CD8-positive, alpha-beta memory T cell (primary cell): Measurements from ENCODE around the gene ISM2. TPM values are rescaled to one million over a fixed set of nuclear protein-coding genes. Genes with fewer than 3 reads are reported as not detected.

ENCODE experiments used
- CTCF ChIA-PET: fragments of 350-600 bp; sonication (Branson Sonifier 250); formaldehyde crosslinking; loops from one replicate; lab custom pipeline; 2021; ENCODE audit warnings: antibody characterized with exemption; lab: Charles Lee
- POLR2A ChIA-PET: fragments of 350-600 bp; sonication (Branson Sonifier 250); formaldehyde crosslinking; loops from one replicate; lab custom pipeline; 2021; ENCODE audit warnings: antibody characterized with exemption; lab: Charles Lee
- DNase-seq, 5 donors: peaks; one replicate each; pipeline versions ENCODE4 v3.0.0 to v3.0.0-alpha.2; 2020 to 2022; ENCODE audit warnings: mixed read lengths in 1 of 5
- H3K27ac ChIP-seq: one replicate; pipeline ENCODE4 v1.7.0; 2013; ENCODE audit warnings: low read depth, mild to moderate bottlenecking, low read length, moderate library complexity
- H3K27me3 ChIP-seq: 2 replicates; pipeline ENCODE4 v1.7.0; 2013; ENCODE audit warnings: low read length, mild to moderate bottlenecking; ENCODE audit not compliant: insufficient read depth, poor library complexity, severe bottlenecking
- H3K36me3 ChIP-seq: 2 replicates; pipeline ENCODE4 v1.7.0; 2013; ENCODE audit warnings: mild to moderate bottlenecking, low read length, moderate library complexity; ENCODE audit not compliant: insufficient read depth
- H3K4me1 ChIP-seq: 2 replicates; pipeline ENCODE4 v1.7.0; 2013; ENCODE audit warnings: mild to moderate bottlenecking, low read length, moderate library complexity; ENCODE audit not compliant: insufficient read depth
- H3K4me3 ChIP-seq: 2 replicates; pipeline ENCODE4 v1.7.0; 2013; ENCODE audit warnings: mild to moderate bottlenecking, low read length
- H3K9me3 ChIP-seq: 2 replicates; pipeline ENCODE4 v1.7.0; 2013; ENCODE audit warnings: mild to moderate bottlenecking, low read length
- H3K27ac Mint-ChIP-seq, 8 donors: one replicate each; pipeline ENCODE4 v1.8.0; 2020 to 2021; ENCODE audit warnings: mixed read lengths in 8 of 8, mild to moderate bottlenecking in 6 of 8, inconsistent platforms in 3 of 8, moderate library complexity in 3 of 8
- H3K27me3 Mint-ChIP-seq, 2 donors: one replicate each; pipeline ENCODE4 v1.8.0; 2020 to 2021; ENCODE audit warnings: mixed read lengths in 2 of 2, mild to moderate bottlenecking in 1 of 2, moderate library complexity in 1 of 2
- H3K36me3 Mint-ChIP-seq, 3 donors: one replicate each; pipeline ENCODE4 v1.8.0; 2020 to 2021; ENCODE audit warnings: mixed read lengths in 3 of 3, inconsistent platforms in 1 of 3, mild to moderate bottlenecking in 1 of 3
- H3K4me1 Mint-ChIP-seq, 3 donors: one replicate each; pipeline ENCODE4 v1.8.0; 2020 to 2021; ENCODE audit warnings: mixed read lengths in 3 of 3, inconsistent platforms in 1 of 3, mild to moderate bottlenecking in 1 of 3
- H3K4me3 Mint-ChIP-seq, 7 donors: one replicate each; pipeline ENCODE4 v1.8.0; 2020 to 2021; ENCODE audit warnings: mixed read lengths in 7 of 7, mild to moderate bottlenecking in 6 of 7, moderate library complexity in 4 of 7, inconsistent platforms in 2 of 7
- H3K9me3 Mint-ChIP-seq, 5 donors: one replicate each; pipeline ENCODE4 v1.8.0; 2020 to 2022; ENCODE audit warnings: mixed read lengths in 5 of 5, mild to moderate bottlenecking in 3 of 5, moderate library complexity in 2 of 5, inconsistent platforms in 1 of 5
- polyA plus RNA-seq: library from polyadenylated mRNA; unstranded; fragments of 300-500 nt; fragmentation: Illumina TruSeq; gene quantifications from one replicate; pipeline ENCODE4 v1.2.3, GENCODE V29; 2021
- total RNA-seq, 2 experiments: library from RNA; stranded (reverse); gene quantifications; one replicate each; pipeline ENCODE4 v1.2.3, GENCODE V29; 2021

The ISM2 gene
- total and polyA plus RNA-seq, 3 experiments from 2014 or later, result not detected

GRCh38 chr14:77523109-77523508 is 24.5 kb upstream of the ISM2 start:
- no peak for DNase-seq
- Mint-ChIP-seq H3K36me3 (peaks cover 14 to 64% (median 27%) of the 10 kb centered on the region in 3 donors), H3K4me1 (peaks cover 0 to 7% (median 4%) of the 10 kb centered on the region in 3 donors), H3K4me3 (no peak overlapping the region), H3K9me3 (no peaks in the 10 kb centered on the region), H3K27me3 (peaks cover 0 to 1% of the 10 kb centered on the region in 2 donors), H3K27ac (peak overlapping the region in 3 of 8 donors; percentile 11 to 69 (median 30))
- H3K4me3 ChIP-seq, result no peak overlapping the region
- no peaks in the 10 kb centered on the region for H3K4me1 ChIP-seq
- H3K36me3 ChIP-seq, result peaks cover 9% of the 10 kb centered on the region
- CTCF ChIA-PET, result interaction anchor here (0.9 kb wide), 1 partner anchor 27 kb away, joined by 3 read pairs; no protein-coding TSS in a partner anchor
- H3K27me3 ChIP-seq, result no peaks in the 10 kb centered on the region
- H3K27ac ChIP-seq, result no peak overlapping the region
- H3K9me3 ChIP-seq, result no peaks in the 10 kb centered on the region
- POLR2A ChIA-PET, result no interaction called here

DNA sequence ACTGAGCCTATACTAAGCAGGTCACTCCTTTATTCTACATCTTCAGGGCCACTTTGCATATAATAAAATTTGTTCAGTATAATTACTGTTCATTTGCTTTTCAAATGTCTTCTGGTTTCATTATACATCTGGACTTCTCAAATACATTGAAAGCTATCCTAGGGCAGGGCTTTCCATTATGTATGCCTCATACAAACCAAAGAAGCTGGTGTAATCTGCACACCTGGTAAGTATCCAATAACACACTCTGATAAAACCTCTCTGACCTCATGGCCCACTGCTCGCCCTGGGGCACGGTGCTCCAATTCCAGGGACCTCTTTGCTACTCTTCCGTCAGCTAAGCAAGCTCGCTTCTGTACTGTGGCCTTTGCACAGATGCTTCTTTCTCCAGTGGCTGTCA is 21.9 kb upstream of the ISM2 start:
- H3K4me1 ChIP-seq, result no peaks in the 10 kb centered on the region

GRCh38 chr14:77516126-77516525 is 17.5 kb upstream of the ISM2 start:
- no peak overlapping the region for H3K27ac Mint-ChIP-seq
- Histone ChIP-seq H3K4me3 (no peak overlapping the region), H3K4me1 (no peaks in the 10 kb centered on the region), H3K36me3 (peaks cover 27% of the 10 kb centered on the region), H3K27me3 (no peaks in the 10 kb centered on the region), H3K27ac (no peak overlapping the region), H3K9me3 (no peaks in the 10 kb centered on the region)
- peaks cover 0 to 3% of the 10 kb centered on the region in 2 donors for H3K27me3 Mint-ChIP-seq
- DNase-seq, result no peak
- peaks cover 22 to 90% (median 43%) of the 10 kb centered on the region in 3 donors for H3K36me3 Mint-ChIP-seq
- no peak overlapping the region for H3K4me3 Mint-ChIP-seq
- POLR2A ChIA-PET, result no interaction called here
- H3K9me3 Mint-ChIP-seq, result no peaks in the 10 kb centered on the region
- H3K4me1 Mint-ChIP-seq, result no peaks in the 10 kb centered on the region
- CTCF ChIA-PET, result no interaction called here

More for the DNA sequence above, 21.9 kb upstream of the ISM2 start:
- no peak overlapping the region for H3K4me3 ChIP-seq
- ChIA-PET CTCF (no interaction called here), POLR2A (no interaction called here)
- Mint-ChIP-seq H3K4me1 (peaks cover 0 to 4% (median 0%) of the 10 kb centered on the region in 3 donors), H3K9me3 (no peaks in the 10 kb centered on the region), H3K27me3 (peaks cover 0 to 1% of the 10 kb centered on the region in 2 donors), H3K4me3 (no peak overlapping the region), H3K36me3 (peaks cover 19 to 83% (median 39%) of the 10 kb centered on the region in 3 donors), H3K27ac (no peak overlapping the region)
- no peak overlapping the region for H3K27ac ChIP-seq
- DNase-seq, result no peak
- peaks cover 20% of the 10 kb centered on the region for H3K36me3 ChIP-seq
- no peaks in the 10 kb centered on the region for H3K9me3 ChIP-seq
- no peaks in the 10 kb centered on the region for H3K27me3 ChIP-seq

GRCh38 chr14:77511486-77512162 is 13.0 kb upstream of the ISM2 start:
- POLR2A ChIA-PET, result no interaction called here
- DNase-seq, result no peak
- Histone ChIP-seq H3K36me3 (peaks cover 19% of the 10 kb centered on the region), H3K27me3 (no peaks in the 10 kb centered on the region), H3K4me3 (no peak overlapping the region), H3K4me1 (no peaks in the 10 kb centered on the region), H3K9me3 (no peaks in the 10 kb centered on the region), H3K27ac (no peak overlapping the region)
- no peaks in the 10 kb centered on the region for H3K4me1 Mint-ChIP-seq
- peaks cover 0 to 2% of the 10 kb centered on the region in 2 donors for H3K27me3 Mint-ChIP-seq
- CTCF ChIA-PET, result no interaction called here
- no peak overlapping the region for H3K4me3 Mint-ChIP-seq
- H3K27ac Mint-ChIP-seq, result no peak overlapping the region
- peaks cover 24 to 81% (median 33%) of the 10 kb centered on the region in 3 donors for H3K36me3 Mint-ChIP-seq
- H3K9me3 Mint-ChIP-seq, result no peaks in the 10 kb centered on the region

- no peak for DNase-seq
- ChIA-PET CTCF (no interaction called here), POLR2A (no interaction called here)
- Histone ChIP-seq H3K27me3 (no peaks in the 10 kb centered on the region), H3K36me3 (peaks cover 12% of the 10 kb centered on the region), H3K4me1 (no peaks in the 10 kb centered on the region), H3K9me3 (no peaks in the 10 kb centered on the region), H3K4me3 (no peak overlapping the region), H3K27ac (no peak overlapping the region)
- no peak overlapping the region for H3K4me3 Mint-ChIP-seq
- peaks cover 0 to 2% of the 10 kb centered on the region in 2 donors for H3K27me3 Mint-ChIP-seq
- H3K9me3 Mint-ChIP-seq, result peaks cover 0 to 5% (median 4%) of the 10 kb centered on the region in 5 donors
- peaks cover 25 to 65% (median 35%) of the 10 kb centered on the region in 3 donors for H3K36me3 Mint-ChIP-seq
- H3K4me1 Mint-ChIP-seq, result no peaks in the 10 kb centered on the region
- H3K27ac Mint-ChIP-seq, result no peak overlapping the region
Observed at GRCh38 chr14:77509366-77509765, 10.8 kb upstream of the ISM2 start.

GRCh38 chr14:77508876-77509275 is 10.3 kb upstream of the ISM2 start:
- Histone ChIP-seq H3K27me3 (no peaks in the 10 kb centered on the region), H3K4me1 (no peaks in the 10 kb centered on the region), H3K9me3 (no peaks in the 10 kb centered on the region), H3K27ac (no peak overlapping the region), H3K36me3 (peaks cover 12% of the 10 kb centered on the region), H3K4me3 (no peak overlapping the region)
- Mint-ChIP-seq H3K9me3 (peaks cover 0 to 10% (median 5%) of the 10 kb centered on the region in 5 donors), H3K4me3 (no peak overlapping the region), H3K27me3 (peaks cover 0 to 2% of the 10 kb centered on the region in 2 donors), H3K36me3 (peaks cover 25 to 60% (median 38%) of the 10 kb centered on the region in 3 donors), H3K4me1 (no peaks in the 10 kb centered on the region), H3K27ac (no peak overlapping the region)
- CTCF ChIA-PET, result no interaction called here
- no peak for DNase-seq
- POLR2A ChIA-PET, result interaction anchor here (0.6 kb wide), 1 partner anchor 8 kb away, joined by 4 read pairs; no protein-coding TSS in a partner anchor

GRCh38 chr14:77508249-77508648 is 9.6 kb upstream of the ISM2 start:
- no peak overlapping the region for H3K27ac ChIP-seq
- POLR2A ChIA-PET, result no interaction called here
- H3K27ac Mint-ChIP-seq, result no peak overlapping the region
- H3K9me3 Mint-ChIP-seq, result peaks cover 0 to 11% (median 6%) of the 10 kb centered on the region in 5 donors
- H3K4me3 ChIP-seq, result no peak overlapping the region
- peaks cover 12% of the 10 kb centered on the region for H3K36me3 ChIP-seq
- H3K36me3 Mint-ChIP-seq, result peaks cover 27 to 56% (median 39%) of the 10 kb centered on the region in 3 donors
- H3K27me3 ChIP-seq, result no peaks in the 10 kb centered on the region
- CTCF ChIA-PET, result no interaction called here
- H3K4me3 Mint-ChIP-seq, result no peak overlapping the region
- H3K9me3 ChIP-seq, result no peaks in the 10 kb centered on the region
- no peaks in the 10 kb centered on the region for H3K4me1 ChIP-seq
- H3K4me1 Mint-ChIP-seq, result no peaks in the 10 kb centered on the region
- no peak for DNase-seq
- peaks cover 0 to 4% of the 10 kb centered on the region in 2 donors for H3K27me3 Mint-ChIP-seq

DNA sequence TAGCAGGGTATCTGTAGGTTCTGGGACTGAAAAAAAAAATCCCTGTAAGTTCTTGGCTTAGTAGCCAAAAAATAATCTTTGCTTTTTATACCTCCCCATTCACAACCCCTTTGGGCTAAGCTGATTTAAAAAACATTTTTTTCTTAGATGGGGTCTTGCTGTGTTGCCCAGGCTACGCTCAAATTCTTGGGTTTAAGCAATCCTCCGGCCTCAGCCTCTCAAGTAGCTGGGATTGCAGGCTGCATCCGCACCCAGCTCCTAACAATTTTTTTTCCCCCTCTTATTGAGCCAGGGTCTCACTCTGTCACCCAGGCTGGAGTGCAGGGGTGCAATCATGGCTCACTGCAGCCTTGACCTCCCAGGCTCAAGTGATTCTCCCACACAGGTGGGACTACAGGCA is 9.1 kb upstream of the ISM2 start:
- CTCF ChIA-PET, result no interaction called here

More for the DNA sequence above, 9.1 kb upstream of the ISM2 start:
- H3K4me3 ChIP-seq, result no peak overlapping the region
- Mint-ChIP-seq H3K27me3 (peaks cover 0 to 7% of the 10 kb centered on the region in 2 donors), H3K9me3 (peaks cover 0 to 12% (median 8%) of the 10 kb centered on the region in 5 donors), H3K4me3 (no peak overlapping the region), H3K27ac (no peak overlapping the region), H3K36me3 (peaks cover 30 to 55% (median 43%) of the 10 kb centered on the region in 3 donors), H3K4me1 (no peaks in the 10 kb centered on the region)
- no peak for DNase-seq
- peaks cover 12% of the 10 kb centered on the region for H3K36me3 ChIP-seq
- POLR2A ChIA-PET, result no interaction called here
- H3K9me3 ChIP-seq, result no peaks in the 10 kb centered on the region
- H3K27ac ChIP-seq, result no peak overlapping the region
- no peaks in the 10 kb centered on the region for H3K4me1 ChIP-seq
- no peaks in the 10 kb centered on the region for H3K27me3 ChIP-seq
